Fibroblast of villous mesenchyme (primary cell): Measurements from ENCODE around the gene SLC35A4. TPM values are rescaled to one million over a fixed set of nuclear protein-coding genes. Genes with fewer than 3 reads are reported as not detected.

Source experiments
- DNase-seq: peaks from one replicate; pipeline ENCODE4 v3.0.0-alpha.2; 2010; ENCODE audit warnings: low read depth
- H3K4me3 ChIP-seq: 2 replicates; pipeline ENCODE4 v1.5.1; 2011; ENCODE audit warnings: low read depth, mild to moderate bottlenecking, low read length
- small RNA-seq: library from RNA; depleted of rRNA; stranded (forward); fragments of <200 nt; gene quantifications from one replicate; pipeline ENCODE3, GENCODE V24; 2012
- total RNA-seq: library from RNA; depleted of rRNA; stranded (reverse); fragments of >200 nt; gene quantifications from 2 replicates; pipeline ENCODE4 v1.2.3, GENCODE V29; 2012
- TF ChIP-seq, protein P1 (sequence below): IDR thresholded peaks from 2 replicates; pipeline ENCODE4 v1.5.1; 2012; ENCODE audit warnings: low read depth, mild to moderate bottlenecking, low read length; ENCODE audit not compliant: insufficient read depth

SLC35A4 gene
- total RNA-seq, 1 donor: 13.8 TPM

DNA sequence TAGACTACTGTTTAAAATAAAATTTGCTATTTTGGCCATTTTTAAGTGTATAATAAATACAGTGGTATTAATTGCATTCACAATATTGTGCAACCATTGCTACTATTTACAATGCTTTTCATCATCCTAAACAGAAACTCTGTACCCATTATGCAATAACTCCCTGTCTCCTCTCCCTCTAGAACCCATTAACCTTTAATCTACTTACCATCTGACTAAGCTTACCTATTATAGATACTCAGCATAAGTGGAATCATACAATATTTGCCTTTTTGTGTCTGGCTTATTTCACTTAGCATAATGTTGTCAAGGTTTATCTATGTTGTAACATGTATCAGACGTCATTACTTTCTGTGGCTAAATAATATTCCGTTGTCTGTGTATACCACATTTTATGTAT lies 42.4 kb downstream of the SLC35A4 start:
- TF ChIP-seq, protein P1, sequence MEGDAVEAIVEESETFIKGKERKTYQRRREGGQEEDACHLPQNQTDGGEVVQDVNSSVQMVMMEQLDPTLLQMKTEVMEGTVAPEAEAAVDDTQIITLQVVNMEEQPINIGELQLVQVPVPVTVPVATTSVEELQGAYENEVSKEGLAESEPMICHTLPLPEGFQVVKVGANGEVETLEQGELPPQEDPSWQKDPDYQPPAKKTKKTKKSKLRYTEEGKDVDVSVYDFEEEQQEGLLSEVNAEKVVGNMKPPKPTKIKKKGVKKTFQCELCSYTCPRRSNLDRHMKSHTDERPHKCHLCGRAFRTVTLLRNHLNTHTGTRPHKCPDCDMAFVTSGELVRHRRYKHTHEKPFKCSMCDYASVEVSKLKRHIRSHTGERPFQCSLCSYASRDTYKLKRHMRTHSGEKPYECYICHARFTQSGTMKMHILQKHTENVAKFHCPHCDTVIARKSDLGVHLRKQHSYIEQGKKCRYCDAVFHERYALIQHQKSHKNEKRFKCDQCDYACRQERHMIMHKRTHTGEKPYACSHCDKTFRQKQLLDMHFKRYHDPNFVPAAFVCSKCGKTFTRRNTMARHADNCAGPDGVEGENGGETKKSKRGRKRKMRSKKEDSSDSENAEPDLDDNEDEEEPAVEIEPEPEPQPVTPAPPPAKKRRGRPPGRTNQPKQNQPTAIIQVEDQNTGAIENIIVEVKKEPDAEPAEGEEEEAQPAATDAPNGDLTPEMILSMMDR: no peak
- peak; percentile 83 for DNase-seq
- no peak overlapping the region for H3K4me3 ChIP-seq

DNA sequence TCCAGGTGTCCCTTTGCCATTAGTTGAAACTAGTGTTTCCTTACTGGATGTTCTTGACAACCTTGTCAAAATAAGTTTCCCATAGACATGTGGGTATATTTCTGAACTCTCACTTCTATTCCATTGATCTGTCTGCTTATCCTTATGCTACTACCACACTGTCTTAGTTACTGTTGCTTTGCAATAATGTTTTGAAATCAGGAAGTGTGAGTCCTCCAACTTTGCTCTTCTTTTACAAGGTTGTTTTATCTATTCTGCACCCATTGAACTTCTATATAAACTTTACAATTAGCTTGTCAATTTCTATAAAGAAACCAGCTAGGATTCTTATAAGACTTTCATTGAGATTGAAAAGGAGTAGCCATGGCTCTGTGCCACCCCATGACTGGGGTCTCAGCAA lies 44.1 kb downstream of the SLC35A4 start:
- no peak for DNase-seq
- TF ChIP-seq, protein P1: no peak
- H3K4me3 ChIP-seq: no peak overlapping the region

DNA sequence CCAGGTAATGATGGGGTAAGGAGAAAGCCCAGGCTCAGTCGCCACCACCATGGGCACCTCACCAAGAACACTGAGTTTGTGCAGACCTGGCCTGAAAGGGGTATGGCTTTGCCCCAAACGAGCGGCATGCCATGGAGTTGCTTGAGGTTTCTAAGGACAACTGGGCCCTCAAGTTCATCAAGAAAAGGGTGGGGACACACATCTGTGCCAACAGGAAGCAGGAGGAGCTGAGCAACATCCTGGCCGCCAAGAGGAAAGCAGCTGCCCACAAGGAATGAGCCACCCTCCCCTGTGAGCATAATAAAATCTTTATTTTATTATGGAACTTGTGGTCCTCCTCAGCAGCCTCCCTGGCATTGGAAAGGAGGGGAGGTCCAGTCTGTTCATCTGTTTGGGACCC lies 44.5 kb downstream of the SLC35A4 start:
- TF ChIP-seq, protein P1: no peak
- no peak for DNase-seq
- no peak overlapping the region for H3K4me3 ChIP-seq

DNA sequence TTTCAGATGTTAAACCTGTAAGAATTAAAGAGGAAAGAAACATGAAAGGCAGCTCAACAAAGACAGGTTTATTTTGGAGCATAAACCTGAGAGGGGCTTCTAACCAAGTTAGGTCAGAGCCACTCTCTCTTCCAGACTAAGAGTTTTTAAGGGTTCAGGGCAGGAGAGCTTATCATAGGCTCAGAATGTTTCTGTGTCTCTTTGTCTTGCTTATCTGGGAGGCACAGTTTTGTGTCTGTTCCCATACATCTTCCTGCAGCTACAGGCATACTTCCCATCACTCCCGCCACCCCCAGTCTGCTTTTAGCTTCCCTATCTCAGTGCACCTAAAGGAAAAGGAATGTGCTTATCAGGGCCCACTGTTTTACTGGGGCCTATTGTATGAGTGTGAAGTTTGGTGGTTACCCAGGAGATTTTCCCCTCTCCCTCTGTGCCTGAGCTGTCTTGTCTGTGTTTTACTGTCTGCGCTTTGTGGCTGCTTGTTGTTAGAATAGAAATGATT lies 46.4 kb downstream of the SLC35A4 start:
- TF ChIP-seq, protein P1: no peak
- DNase-seq: no peak
- H3K4me3 ChIP-seq: no peak overlapping the region

Small RNA genes within 50 kb of the gene (small RNA-seq; reads per million reads assigned to genes)
- gene RF00279 (not detected), gene RF00443 (not detected)

Other genes starting within 250 kb of the SLC35A4 start
- gene HBEGF, start 218.2 kb upstream of the SLC35A4 start, total RNA-seq: 7.4 and 9.5 TPM in 2 replicates
- gene SLC4A9, start 204.6 kb upstream of the SLC35A4 start, total RNA-seq: not detected in 2 replicates
- 64.8 and 66.0 TPM in 2 replicates for gene ANKHD1, start 163.0 kb upstream of the SLC35A4 start, total RNA-seq
- 0.32 and 0.86 TPM in 2 replicates for gene EIF4EBP3, start 17.2 kb upstream of the SLC35A4 start, total RNA-seq
- gene SRA1, start 7.4 kb upstream of the SLC35A4 start, total RNA-seq: 40.6 and 53.1 TPM in 2 replicates
- 11.9 and 14.7 TPM in 2 replicates for gene APBB3, start 230 bp upstream of the SLC35A4 start, total RNA-seq
- gene CD14, start 68.3 kb downstream of the SLC35A4 start, total RNA-seq: 0.97 and 2.2 TPM in 2 replicates
- gene TMCO6, start 74.6 kb downstream of the SLC35A4 start, total RNA-seq: 7.7 and 8.6 TPM in 2 replicates
- 36.7 and 39.7 TPM in 2 replicates for gene NDUFA2, start 82.8 kb downstream of the SLC35A4 start, total RNA-seq
- gene IK, start 83.0 kb downstream of the SLC35A4 start, total RNA-seq: 65.6 and 71.2 TPM in 2 replicates
- gene WDR55, start 100.1 kb downstream of the SLC35A4 start, total RNA-seq: 30.9 and 41.5 TPM in 2 replicates
- 0.32 TPM in 1 of 2 replicates, not detected in the other for gene DND1, start 108.7 kb downstream of the SLC35A4 start, total RNA-seq
- 52.2 and 56.4 TPM in 2 replicates for gene HARS1, start 126.5 kb downstream of the SLC35A4 start, total RNA-seq
- gene HARS2, start 126.6 kb downstream of the SLC35A4 start, total RNA-seq: 29.6 and 32.0 TPM in 2 replicates
- 35.1 and 47.1 TPM in 2 replicates for gene ZMAT2, start 135.6 kb downstream of the SLC35A4 start, total RNA-seq
- gene PCDHA1, start 221.3 kb downstream of the SLC35A4 start, total RNA-seq: under 0.01 TPM in 1 of 2 replicates, not detected in the other
- under 0.01 TPM in 2 replicates for gene PCDHA2, start 230.0 kb downstream of the SLC35A4 start, total RNA-seq
- gene PCDHA3, start 236.2 kb downstream of the SLC35A4 start, total RNA-seq: under 0.01 and 0.32 TPM in 2 replicates
- gene PCDHA4, start 242.2 kb downstream of the SLC35A4 start, total RNA-seq: 0.32 and 0.43 TPM in 2 replicates